ENCODE measurements around the gene COL4A6.

- no peak for TF ChIP-seq POLR2A (IDR thresholded peaks at IDR 0.05; ENCODE audit: low read length)
- TF ChIP-seq GATA1 (IDR thresholded peaks at IDR 0.05; ENCODE audit: low read depth, low read length): no peak
Measured at GRCh38 chrX:108366644-108367406, 71.4 kb downstream of the COL4A6 start.
